H1 (cell line): ENCODE results near the gene OR2AJ1. TPM values are rescaled to one million over a fixed set of nuclear protein-coding genes. Genes with fewer than 3 reads are reported as not detected.

Experiments
- CTCF ChIA-PET: fragments of 300-600 bp; sonication (Branson Sonifier 250); formaldehyde crosslinking; loops from one replicate; lab custom pipeline; 2021; ENCODE audit not compliant: partially characterized antibody; lab: Charles Lee
- POLR2A ChIA-PET: fragments of 300-600 bp; sonication (Branson Sonifier 250); formaldehyde crosslinking; loops from one replicate; lab custom pipeline; 2021; ENCODE audit warnings: inconsistent platforms; ENCODE audit not compliant: partially characterized antibody; lab: Charles Lee
- DNase-seq, 2 experiments: peaks; one replicate each; pipeline versions ENCODE4 v3.0.0 to v3.0.0-alpha.2; 2010 to 2022; ENCODE audit warnings: low spot score in 2 of 2, low read depth in 1 of 2, mixed read lengths in 1 of 2
- FAIRE-seq: peaks from 2 replicates; lab custom pipeline; 2011; peaks lifted over from hg19 to GRCh38; lab: Jason Lieb, UNC
- H2AFZ ChIP-seq: 2 replicates; pipeline ENCODE4 v1.8.1; 2012; ENCODE audit warnings: low read length, inconsistent platforms
- H2AK5ac ChIP-seq: 2 replicates; pipeline ENCODE4 v1.6.1; 2013; ENCODE audit warnings: low read depth, low read length
- H2BK120ac ChIP-seq: replicated peaks from 2 replicates; pipeline ENCODE3; 2013; ENCODE audit warnings: low read depth, low read length, inconsistent platforms
- H2BK12ac ChIP-seq: 2 replicates; pipeline ENCODE4 v1.6.1; 2013; ENCODE audit warnings: low read depth, low read length
- H2BK15ac ChIP-seq: 2 replicates; pipeline ENCODE4 v1.6.1; 2013; ENCODE audit warnings: low read length
- H2BK20ac ChIP-seq: 2 replicates; pipeline ENCODE4 v1.6.1; 2013; ENCODE audit warnings: low read length
- H2BK5ac ChIP-seq: 2 replicates; pipeline ENCODE4 v1.6.1; 2013; ENCODE audit warnings: low read depth, low read length
- H3K14ac ChIP-seq: 2 replicates; pipeline ENCODE4 v1.6.1; 2013; ENCODE audit warnings: inconsistent platforms; ENCODE audit not compliant: insufficient read length
- H3K18ac ChIP-seq: 2 replicates; pipeline ENCODE4 v1.6.1; 2013; ENCODE audit warnings: low read length; ENCODE audit errors: extremely low read depth
- H3K23ac ChIP-seq: 2 replicates; pipeline ENCODE4 v1.6.1; 2013; ENCODE audit warnings: inconsistent platforms; ENCODE audit not compliant: insufficient read length
- H3K23me2 ChIP-seq: 2 replicates; pipeline ENCODE4 v1.6.1; 2013; ENCODE audit warnings: low read depth, low read length
- H3K27ac ChIP-seq: 2 replicates; pipeline ENCODE4 v1.6.1; 2011; ENCODE audit warnings: low read depth, low read length, inconsistent platforms
- H3K27me3 ChIP-seq, 4 experiments: replicated peaks in 1 of 4; 1 replicate in 1 of 4; 2 replicates in 3 of 4; pipeline versions ENCODE4 v1.6.1 to v1.8.1; 2011 to 2013; ENCODE audit warnings: low read length in 3 of 4, mild to moderate bottlenecking in 3 of 4, inconsistent platforms in 2 of 4, mixed read lengths in 2 of 4, moderate library complexity in 1 of 4; ENCODE audit not compliant: control insufficient read depth in 3 of 4, insufficient read depth in 3 of 4; ENCODE audit errors: extremely low read depth in 1 of 4
- H3K36me3 ChIP-seq, 4 experiments: 2 replicates each; pipeline versions ENCODE4 v1.6.1 to v1.8.1; 2011 to 2013; ENCODE audit warnings: mild to moderate bottlenecking in 4 of 4, low read length in 3 of 4, moderate library complexity in 2 of 4, control low read depth in 1 of 4, inconsistent platforms in 1 of 4; ENCODE audit not compliant: insufficient read depth in 4 of 4, control insufficient read depth in 2 of 4
- H3K4ac ChIP-seq: replicated peaks from 2 replicates; pipeline ENCODE3; 2013; ENCODE audit warnings: low read length, low read depth, mixed read lengths, inconsistent platforms; ENCODE audit not compliant: insufficient read length
- H3K4me1 ChIP-seq, 4 experiments: replicated peaks in 1 of 4; 1 replicate in 1 of 4; 2 replicates in 3 of 4; pipeline versions ENCODE4 v1.6.1 to v1.8.1; 2011 to 2013; ENCODE audit warnings: low read length in 3 of 4, inconsistent platforms in 2 of 4, mixed read lengths in 1 of 4; ENCODE audit not compliant: insufficient read depth in 4 of 4, control insufficient read depth in 3 of 4
- H3K4me2 ChIP-seq, 2 experiments: 2 replicates each; pipeline versions ENCODE4 v1.6.1 to v1.8.1; 2011 to 2013; ENCODE audit warnings: low read depth in 2 of 2, low read length in 2 of 2, control low read depth in 1 of 2, inconsistent platforms in 1 of 2, mild to moderate bottlenecking in 1 of 2; ENCODE audit not compliant: insufficient read depth in 1 of 2
- H3K4me3 ChIP-seq, 4 experiments: fragments of 200-600, 300-600 bp in 1 of 4; sonication (generic), shearing (Covaris generic), sonication (Bioruptor Twin) in 1 of 4; 2 replicates each; pipeline versions ENCODE4 v1.5.1 to v1.8.1; 2011 to 2016; ENCODE audit warnings: low read length in 4 of 4, low read depth in 3 of 4, control low read depth in 2 of 4, inconsistent platforms in 2 of 4, mild to moderate bottlenecking in 2 of 4, mixed read lengths in 1 of 4, moderate library complexity in 1 of 4; ENCODE audit not compliant: insufficient read depth in 2 of 4; ENCODE audit errors: extremely low read depth in 1 of 4
- H3K56ac ChIP-seq: replicated peaks from 2 replicates; pipeline ENCODE3; 2013; ENCODE audit warnings: low read depth, mild to moderate bottlenecking, mixed read lengths, low read length, inconsistent platforms; ENCODE audit not compliant: insufficient read length
- H3K79me1 ChIP-seq: 2 replicates; pipeline ENCODE4 v1.6.1; 2013; ENCODE audit warnings: low read depth, low read length, control low read depth
- H3K79me2 ChIP-seq, 2 experiments: 2 replicates each; pipeline versions ENCODE4 v1.6.1 to v1.8.1; 2012 to 2013; ENCODE audit warnings: low read length in 2 of 2, mild to moderate bottlenecking in 2 of 2, inconsistent platforms in 1 of 2; ENCODE audit not compliant: insufficient read depth in 2 of 2, control insufficient read depth in 1 of 2
- H3K9ac ChIP-seq, 4 experiments: replicated peaks in 1 of 4; 1 replicate in 1 of 4; 2 replicates in 3 of 4; pipeline versions ENCODE4 v1.6.1 to v1.8.1; 2011 to 2013; ENCODE audit warnings: low read depth in 3 of 4, low read length in 3 of 4, control low read depth in 2 of 4, mild to moderate bottlenecking in 2 of 4, moderate library complexity in 2 of 4, inconsistent platforms in 1 of 4; ENCODE audit errors: extremely low read depth in 1 of 4
- H3K9me3 ChIP-seq, 2 experiments: 2 replicates each; pipeline versions ENCODE4 v1.6.1 to v1.8.1; 2012 to 2013; ENCODE audit warnings: mild to moderate bottlenecking in 2 of 2, moderate library complexity in 2 of 2, control low read depth in 1 of 2, inconsistent platforms in 1 of 2, low read depth in 1 of 2, low read length in 1 of 2, mixed read lengths in 1 of 2; ENCODE audit not compliant: insufficient read depth in 2 of 2
- H4K20me1 ChIP-seq, 2 experiments: replicated peaks in 1 of 2; 2 replicates each; pipeline versions ENCODE3 to v1.8.1; 2011 to 2013; ENCODE audit warnings: inconsistent platforms in 2 of 2, low read length in 2 of 2, mild to moderate bottlenecking in 1 of 2; ENCODE audit not compliant: insufficient read depth in 2 of 2, control insufficient read depth in 1 of 2
- H4K5ac ChIP-seq: 2 replicates; pipeline ENCODE4 v1.6.1; 2013; ENCODE audit warnings: low read length, low read depth, mixed read lengths, inconsistent platforms; ENCODE audit not compliant: insufficient read length
- H4K8ac ChIP-seq: 2 replicates; pipeline ENCODE4 v1.8.0; 2013; ENCODE audit warnings: mild to moderate bottlenecking, moderate library complexity, low read length, inconsistent platforms; ENCODE audit not compliant: insufficient read depth; ENCODE audit errors: extremely low read depth
- H4K91ac ChIP-seq: replicated peaks from 2 replicates; pipeline ENCODE3; 2013; ENCODE audit warnings: low read length, mixed read lengths, inconsistent platforms; ENCODE audit not compliant: insufficient read length
- CBX5 ChIP-seq: fragments of 300-800, 300-1000 bp; sonication (generic); IDR thresholded peaks from 2 replicates; pipeline ENCODE4 v1.7.1; 2016; ENCODE audit warnings: antibody characterized with exemption, low read length, low read depth
- CBX8 ChIP-seq: fragments of 300-800, 300-1000 bp; sonication (generic); IDR thresholded peaks from 2 replicates; pipeline ENCODE4 v1.7.1; 2016; ENCODE audit warnings: low read depth, low read length, borderline replicate concordance
- CREB1 ChIP-seq: IDR thresholded peaks from 2 replicates; pipeline ENCODE4 v1.6.1; 2012; ENCODE audit warnings: inconsistent platforms
- FOSL1 ChIP-seq: IDR thresholded peaks from 2 replicates; pipeline ENCODE4 v1.6.1; 2011; ENCODE audit warnings: mild to moderate bottlenecking, low read depth, low read length, moderate library complexity; ENCODE audit not compliant: insufficient read depth
- GABPA ChIP-seq: IDR thresholded peaks from 2 replicates; pipeline ENCODE4 v1.6.1; 2011; ENCODE audit warnings: mild to moderate bottlenecking, low read length, moderate library complexity, borderline replicate concordance; ENCODE audit not compliant: insufficient read depth
- HDAC6 ChIP-seq: IDR thresholded peaks from one replicate; pipeline ENCODE4 v1.7.1; 2012; ENCODE audit warnings: low read depth, mild to moderate bottlenecking, inconsistent platforms, low read length, moderate library complexity
- JUN ChIP-seq: IDR thresholded peaks from 2 replicates; pipeline ENCODE4 v1.6.1; 2011; ENCODE audit warnings: low read depth, mild to moderate bottlenecking, improper control_type of control experiment, low read length
- JUND ChIP-seq: IDR thresholded peaks from 2 replicates; pipeline ENCODE4 v1.6.1; 2011; ENCODE audit warnings: mild to moderate bottlenecking, improper control_type of control experiment, low read length
- POLR2AphosphoS5 ChIP-seq: IDR thresholded peaks from 2 replicates; pipeline ENCODE4 v1.6.1; 2011; ENCODE audit warnings: low read depth, low read length
- RXRA ChIP-seq: IDR thresholded peaks from 2 replicates; pipeline ENCODE4 v1.6.1; 2011; ENCODE audit warnings: low read depth, mild to moderate bottlenecking, low read length, moderate library complexity; ENCODE audit not compliant: insufficient read depth
- SAP30 ChIP-seq: fragments of 300-600 bp; sonication (generic); IDR thresholded peaks from 2 replicates; pipeline ENCODE4 v1.7.1; 2012; ENCODE audit warnings: low read length, moderate library complexity, mild to moderate bottlenecking, inconsistent platforms; ENCODE audit not compliant: insufficient read depth, insufficient replicate concordance
- SP2 ChIP-seq: IDR thresholded peaks from 2 replicates; pipeline ENCODE4 v1.6.1; 2012; ENCODE audit warnings: mild to moderate bottlenecking, low read length, inconsistent platforms
- WGBS, 2 experiments: shearing (Covaris generic) in 1 of 2; methylation state at CpG; one replicate each; pipeline versions ENCODE4 v1.1.6 to v1.1.7; 2013 to 2015; ENCODE audit warnings: low lambda C conversion rate in 2 of 2, mixed read lengths in 2 of 2, inconsistent platforms in 1 of 2, low coverage in 1 of 2, missing lambda C conversion rate in 1 of 2; ENCODE audit not compliant: insufficient replicate concordance in 2 of 2, insufficient coverage in 1 of 2, insufficient read length in 1 of 2; ENCODE audit errors: extremely low coverage in 1 of 2, missing lambda C conversion rate in 1 of 2; 5-methylcytosine and 5-hydroxymethylcytosine counted together
- long read RNA-seq, 2 experiments: library from RNA in 1 of 2; library from capped mRNA in 1 of 2; stranded (forward); transcript quantifications; one replicate each; pipeline ENCODE4 v2.0.0, GENCODE V29; 2021; ENCODE audit warnings: inconsistent platforms in 1 of 2
- polyA minus RNA-seq, 3 experiments: library from RNA; depleted of rRNA, polyadenylated mRNA; stranded (reverse); fragments of >200 nt; gene quantifications; 1 replicate in 2 of 3; 2 replicates in 1 of 3; pipeline ENCODE4 v1.2.3, GENCODE V29; 2011
- polyA plus RNA-seq, 7 experiments: library from polyadenylated mRNA; depleted of rRNA in 3 of 7; stranded (reverse) in 5 of 7; unstranded in 2 of 7; fragments of >200 nt in 5 of 7; fragments of 200-250 nt in 2 of 7; gene quantifications; 1 replicate in 5 of 7; 2 replicates in 1 of 7; 4 replicates in 1 of 7; pipeline versions ENCODE4 v1.2.1 to v1.2.3, GENCODE V29; 2011 to 2013; ENCODE audit warnings: missing spikeins in 2 of 7, mixed read lengths in 2 of 7
- total RNA-seq: library from RNA; stranded (reverse); fragmentation: NEBNext Ultra II Directional; extraction: Animal tissue kit (Norgen Biotek cat#: 25700); gene quantifications from 2 replicates; pipeline ENCODE4 v1.2.1, GENCODE V29; 2021

The OR2AJ1 gene, protein sequence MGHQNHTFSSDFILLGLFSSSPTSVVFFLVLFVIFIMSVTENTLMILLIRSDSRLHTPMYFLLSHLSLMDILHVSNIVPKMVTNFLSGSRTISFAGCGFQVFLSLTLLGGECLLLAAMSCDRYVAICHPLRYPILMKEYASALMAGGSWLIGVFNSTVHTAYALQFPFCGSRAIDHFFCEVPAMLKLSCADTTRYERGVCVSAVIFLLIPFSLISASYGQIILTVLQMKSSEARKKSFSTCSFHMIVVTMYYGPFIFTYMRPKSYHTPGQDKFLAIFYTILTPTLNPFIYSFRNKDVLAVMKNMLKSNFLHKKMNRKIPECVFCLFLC
- total RNA-seq (not detected in 2 replicates), polyA plus RNA-seq (2011; rRNA removed) (not detected in 2 replicates), polyA minus RNA-seq (2011; rRNA and poly(A)+ RNA removed) (not detected in 2 replicates)
- not detected for polyA plus RNA-seq (2011; cell fraction: cytosol; rRNA removed)
- not detected for polyA plus RNA-seq (2011; cell fraction: nucleus; rRNA removed)
- polyA plus RNA-seq (2012, experiment 1 of 2): not detected in 4 replicates
- polyA plus RNA-seq (2012, experiment 2 of 2): not detected
- not detected for polyA plus RNA-seq (2013, experiment 1 of 2)
- polyA plus RNA-seq (2013, experiment 2 of 2): not detected
- polyA minus RNA-seq (2011; cell fraction: cytosol; rRNA and poly(A)+ RNA removed): not detected
- polyA minus RNA-seq (2011; cell fraction: nucleus; rRNA and poly(A)+ RNA removed): not detected
- long read RNA-seq, experiment 1: 0 reads
- long read RNA-seq, experiment 2: 0 reads

DNA sequence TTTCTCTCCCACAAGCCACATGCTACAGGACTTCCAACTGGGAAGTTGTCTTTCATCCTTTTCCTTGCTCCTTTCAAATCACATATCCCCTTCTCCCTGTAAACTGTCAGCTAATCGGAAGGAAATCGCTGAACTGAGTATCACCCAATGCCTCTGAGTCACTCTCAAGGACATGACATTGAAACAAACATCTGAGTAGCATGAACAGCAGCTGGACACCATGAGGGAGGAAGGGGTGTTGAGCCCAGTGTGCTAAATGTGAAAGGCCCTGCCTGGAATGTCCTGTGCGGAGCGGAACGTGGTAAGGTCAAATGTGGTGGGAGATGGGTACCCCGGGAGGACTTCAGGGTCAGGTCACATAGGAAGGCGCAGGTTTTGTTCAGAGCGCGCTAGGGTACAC is at the start of gene OR2AJ1:
OR2AJ1 (plus strand) TSS at position 22 of the 400 bp plus-strand sequence. CDS start 8,880 bp downstream, outside the sequence.
- H4K8ac ChIP-seq: no peak within 1 kb of the TSS; the same call in 1 of the 2 replicates
- no peak within 1 kb of the TSS for H3K23ac ChIP-seq
- no peaks in the 10 kb centered on the region for H4K20me1 ChIP-seq
- H3K18ac ChIP-seq: no peak within 1 kb of the TSS
- no peaks in the 10 kb centered on the region for H3K27me3 ChIP-seq
- no peak within 1 kb of the TSS for H3K4ac ChIP-seq
- H2AK5ac ChIP-seq: no peak within 1 kb of the TSS
- CTCF ChIA-PET: interaction anchor here (0.6 to 0.9 kb wide), 2 partner anchors 13 to 25 kb away, joined by 3 read pairs; no protein-coding TSS in a partner anchor
- H4K91ac ChIP-seq: no peak within 1 kb of the TSS
- DNase-seq (no peak), FAIRE-seq (no peak)
- POLR2A ChIA-PET: no interaction called here
- H2BK20ac ChIP-seq: no peak within 1 kb of the TSS
- no peak within 1 kb of the TSS for H2BK120ac ChIP-seq
- H2BK12ac ChIP-seq: no peak within 1 kb of the TSS
- no peaks in the 10 kb centered on the region for H3K79me1 ChIP-seq
- H3K79me2 ChIP-seq: no peaks in the 10 kb centered on the region
- H3K36me3 ChIP-seq: no peaks in the 10 kb centered on the region; a peak in 1 of 8 replicates
- no peak within 1 kb of the TSS for H3K9ac ChIP-seq
- no peak within 1 kb of the TSS for H2BK5ac ChIP-seq
- WGBS, 2 experiments: 88% methylated on average over 9 of the region's 9 CpGs; no CpG with 5 or more reads in 1 of the 2 experiments
- H3K23me2 ChIP-seq: no peaks in the 10 kb centered on the region
- no peak within 1 kb of the TSS for H3K27ac ChIP-seq
- no peak within 1 kb of the TSS for H3K4me3 ChIP-seq
- H3K4me1 ChIP-seq: no peaks in the 10 kb centered on the region
- H2BK15ac ChIP-seq: no peak within 1 kb of the TSS
- H3K56ac ChIP-seq: no peak within 1 kb of the TSS
- no peak within 1 kb of the TSS for H4K5ac ChIP-seq
- no peak within 1 kb of the TSS for H2AFZ ChIP-seq
- H3K14ac ChIP-seq: no peak within 1 kb of the TSS
- H3K9me3 ChIP-seq: peaks cover 44 to 49% of the 10 kb centered on the region in 2 experiments
- no peak within 1 kb of the TSS for H3K4me2 ChIP-seq
- no peak for TF ChIP-seq CBX8
- TF ChIP-seq CBX5: no peak
- no peak for TF ChIP-seq HDAC6
- TF ChIP-seq SP2: no peak
- TF ChIP-seq JUN: no peak
- no peak for TF ChIP-seq RXRA
- no peak for TF ChIP-seq SAP30
- no peak for TF ChIP-seq FOSL1
- TF ChIP-seq JUND: no peak
- TF ChIP-seq GABPA: no peak
- no peak for TF ChIP-seq CREB1
- no peak for TF ChIP-seq POLR2AphosphoS5
